ENCODE results near the gene NOS2. TPM values are rescaled to one million over a fixed set of nuclear protein-coding genes. Genes with fewer than 3 reads are reported as not detected.

Gene NOS2
- total and polyA plus RNA-seq, 2 donors = 0.21 to 0.33 TPM

GRCh38 chr17:27802033-27802432 is 1.7 kb upstream of the NOS2 start:
- Histone ChIP-seq H3K27me3 (ENCODE audit: control insufficient read depth in 2 of 2, insufficient read depth in 1 of 2, low read length in 1 of 2) (peaks cover 0 to 12% of the 10 kb centered on the region in 2 donors), H3K4me1 (ENCODE audit: control insufficient read depth in 2 of 2, insufficient read depth in 2 of 2, low read length in 2 of 2) (peaks cover 0 to 7% of the 10 kb centered on the region in 2 donors), H3K9me3 (ENCODE audit: control insufficient read depth in 2 of 2, insufficient read depth in 1 of 2, low read length in 1 of 2) (no peaks in the 10 kb centered on the region), H3K27ac (ENCODE audit: low read depth in 1 of 2, low read length in 1 of 2) (no peak overlapping the region), H3K4me3 (ENCODE audit: low read length in 2 of 2) (no peak overlapping the region), H3K36me3 (ENCODE audit: control insufficient read depth in 2 of 2, insufficient read depth in 2 of 2, low read length in 1 of 2) (no peaks in the 10 kb centered on the region)
- DNase-seq (ENCODE audit: low read depth in 6 of 9, low spot score in 9 of 9) = no peak
- 93% methylated on average over 2 of the region's 2 CpGs for WGBS

GRCh38 chr17:27798376-27798775 is 2.0 kb downstream of the NOS2 start:
- no peak for DNase-seq (ENCODE audit: low read depth in 6 of 9, low spot score in 9 of 9)
- no peaks in the 10 kb centered on the region for H3K9me3 ChIP-seq (ENCODE audit: control insufficient read depth in 2 of 2, insufficient read depth in 1 of 2, low read length in 1 of 2)
- no peak overlapping the region for H3K27ac ChIP-seq (ENCODE audit: low read depth in 1 of 2, low read length in 1 of 2)
- H3K4me1 ChIP-seq (ENCODE audit: control insufficient read depth in 2 of 2, insufficient read depth in 2 of 2, low read length in 2 of 2) = no peaks in the 10 kb centered on the region
- H3K27me3 ChIP-seq (ENCODE audit: control insufficient read depth in 2 of 2, insufficient read depth in 1 of 2, low read length in 1 of 2) = peaks cover 15 to 42% of the 10 kb centered on the region in 2 donors
- no peak overlapping the region for H3K4me3 ChIP-seq (ENCODE audit: low read length in 2 of 2)
- 92% methylated on average over 8 of the region's 8 CpGs for WGBS
- no peaks in the 10 kb centered on the region for H3K36me3 ChIP-seq (ENCODE audit: control insufficient read depth in 2 of 2, insufficient read depth in 2 of 2, low read length in 1 of 2)

- Histone ChIP-seq H3K4me1 (ENCODE audit: control insufficient read depth in 2 of 2, insufficient read depth in 2 of 2, low read length in 2 of 2) (no peaks in the 10 kb centered on the region), H3K4me3 (ENCODE audit: low read length in 2 of 2) (no peak overlapping the region), H3K9me3 (ENCODE audit: control insufficient read depth in 2 of 2, insufficient read depth in 1 of 2, low read length in 1 of 2) (no peaks in the 10 kb centered on the region), H3K27ac (ENCODE audit: low read depth in 1 of 2, low read length in 1 of 2) (no peak overlapping the region), H3K36me3 (ENCODE audit: control insufficient read depth in 2 of 2, insufficient read depth in 2 of 2, low read length in 1 of 2) (no peaks in the 10 kb centered on the region), H3K27me3 (ENCODE audit: control insufficient read depth in 2 of 2, insufficient read depth in 1 of 2, low read length in 1 of 2) (peaks cover 21 to 51% of the 10 kb centered on the region in 2 donors)
- WGBS = 84% methylated on average over 9 of the region's 9 CpGs
- no peak for DNase-seq (ENCODE audit: low read depth in 6 of 9, low spot score in 9 of 9)
Measured at GRCh38 chr17:27797390-27798091, 2.8 kb downstream of the NOS2 start.

GRCh38 chr17:27793906-27794569 is 6.3 kb downstream of the NOS2 start:
- H3K4me1 ChIP-seq (ENCODE audit: control insufficient read depth in 2 of 2, insufficient read depth in 2 of 2, low read length in 2 of 2) = no peaks in the 10 kb centered on the region
- 41% methylated on average over 19 of the region's 19 CpGs for WGBS
- H3K4me3 ChIP-seq (ENCODE audit: low read length in 2 of 2) = no peak overlapping the region
- peaks cover 22 to 58% of the 10 kb centered on the region in 2 donors for H3K27me3 ChIP-seq (ENCODE audit: control insufficient read depth in 2 of 2, insufficient read depth in 1 of 2, low read length in 1 of 2)
- no peak for DNase-seq (ENCODE audit: low read depth in 6 of 9, low spot score in 9 of 9)
- no peak overlapping the region for H3K27ac ChIP-seq (ENCODE audit: low read depth in 1 of 2, low read length in 1 of 2)
- no peaks in the 10 kb centered on the region for H3K9me3 ChIP-seq (ENCODE audit: control insufficient read depth in 2 of 2, insufficient read depth in 1 of 2, low read length in 1 of 2)
- no peaks in the 10 kb centered on the region for H3K36me3 ChIP-seq (ENCODE audit: control insufficient read depth in 2 of 2, insufficient read depth in 2 of 2, low read length in 1 of 2)

GRCh38 chr17:27793168-27793905 is 7.0 kb downstream of the NOS2 start:
- Histone ChIP-seq H3K4me1 (ENCODE audit: control insufficient read depth in 2 of 2, insufficient read depth in 2 of 2, low read length in 2 of 2) (no peaks in the 10 kb centered on the region), H3K27me3 (ENCODE audit: control insufficient read depth in 2 of 2, insufficient read depth in 1 of 2, low read length in 1 of 2) (peaks cover 22 to 56% of the 10 kb centered on the region in 2 donors)
- no peak for DNase-seq (ENCODE audit: low read depth in 6 of 9, low spot score in 9 of 9)

GRCh38 chr17:27792095-27792494 is 8.2 kb downstream of the NOS2 start:
- Histone ChIP-seq H3K27me3 (ENCODE audit: control insufficient read depth in 2 of 2, insufficient read depth in 1 of 2, low read length in 1 of 2) (peaks cover 22 to 51% of the 10 kb centered on the region in 2 donors), H3K4me3 (ENCODE audit: low read length in 2 of 2) (no peak overlapping the region)
- no peak for DNase-seq (ENCODE audit: low read depth in 6 of 9, low spot score in 9 of 9)

More at GRCh38 chr17:27793168-27793905, 7.0 kb downstream of the NOS2 start:
- Histone ChIP-seq H3K27ac (ENCODE audit: low read depth in 1 of 2, low read length in 1 of 2) (no peak overlapping the region), H3K36me3 (ENCODE audit: control insufficient read depth in 2 of 2, insufficient read depth in 2 of 2, low read length in 1 of 2) (no peaks in the 10 kb centered on the region), H3K9me3 (ENCODE audit: control insufficient read depth in 2 of 2, insufficient read depth in 1 of 2, low read length in 1 of 2) (no peaks in the 10 kb centered on the region), H3K4me3 (ENCODE audit: low read length in 2 of 2) (no peak overlapping the region)
- WGBS = 6% methylated on average over 58 of the region's 58 CpGs

GRCh38 chr17:27788919-27789318 is 11.4 kb downstream of the NOS2 start:
- DNase-seq (ENCODE audit: low read depth in 6 of 9, low spot score in 9 of 9) = no peak

More at GRCh38 chr17:27792095-27792494, 8.2 kb downstream of the NOS2 start:
- H3K4me1 ChIP-seq (ENCODE audit: control insufficient read depth in 2 of 2, insufficient read depth in 2 of 2, low read length in 2 of 2) = no peaks in the 10 kb centered on the region
- H3K27ac ChIP-seq (ENCODE audit: low read depth in 1 of 2, low read length in 1 of 2) = no peak overlapping the region
- H3K36me3 ChIP-seq (ENCODE audit: control insufficient read depth in 2 of 2, insufficient read depth in 2 of 2, low read length in 1 of 2) = no peaks in the 10 kb centered on the region
- 79% methylated on average over 3 of the region's 3 CpGs for WGBS
- H3K9me3 ChIP-seq (ENCODE audit: control insufficient read depth in 2 of 2, insufficient read depth in 1 of 2, low read length in 1 of 2) = no peaks in the 10 kb centered on the region

GRCh38 chr17:27783440-27784350 is 16.6 kb downstream of the NOS2 start:
- Histone ChIP-seq H3K27ac (ENCODE audit: low read depth in 1 of 2, low read length in 1 of 2) (no peak overlapping the region), H3K4me3 (ENCODE audit: low read length in 2 of 2) (no peak overlapping the region), H3K27me3 (ENCODE audit: control insufficient read depth in 2 of 2, insufficient read depth in 1 of 2, low read length in 1 of 2) (no peaks in the 10 kb centered on the region), H3K4me1 (ENCODE audit: control insufficient read depth in 2 of 2, insufficient read depth in 2 of 2, low read length in 2 of 2) (no peaks in the 10 kb centered on the region), H3K9me3 (ENCODE audit: control insufficient read depth in 2 of 2, insufficient read depth in 1 of 2, low read length in 1 of 2) (no peaks in the 10 kb centered on the region), H3K36me3 (ENCODE audit: control insufficient read depth in 2 of 2, insufficient read depth in 2 of 2, low read length in 1 of 2) (no peaks in the 10 kb centered on the region)
- WGBS = 94% methylated on average over 9 of the region's 9 CpGs
- no peak for DNase-seq (ENCODE audit: low read depth in 6 of 9, low spot score in 9 of 9)

More at GRCh38 chr17:27788919-27789318, 11.4 kb downstream of the NOS2 start:
- peaks cover 13 to 23% of the 10 kb centered on the region in 2 donors for H3K27me3 ChIP-seq (ENCODE audit: control insufficient read depth in 2 of 2, insufficient read depth in 1 of 2, low read length in 1 of 2)
- no peak overlapping the region for H3K27ac ChIP-seq (ENCODE audit: low read depth in 1 of 2, low read length in 1 of 2)
- 92% methylated on average over 3 of the region's 3 CpGs for WGBS
- H3K36me3 ChIP-seq (ENCODE audit: control insufficient read depth in 2 of 2, insufficient read depth in 2 of 2, low read length in 1 of 2) = no peaks in the 10 kb centered on the region
- no peak overlapping the region for H3K4me3 ChIP-seq (ENCODE audit: low read length in 2 of 2)
- H3K4me1 ChIP-seq (ENCODE audit: control insufficient read depth in 2 of 2, insufficient read depth in 2 of 2, low read length in 2 of 2) = no peaks in the 10 kb centered on the region
- H3K9me3 ChIP-seq (ENCODE audit: control insufficient read depth in 2 of 2, insufficient read depth in 1 of 2, low read length in 1 of 2) = no peaks in the 10 kb centered on the region
